HG02588 (cell line): ENCODE measurements around the gene THBS3.
"Not testable (repeated sequence)": the region's sequence is repeated elsewhere in the genome, so short reads cannot be mapped to it uniquely, and the experiment has no call there.

Experiments
- ATAC-seq: cut with Tn5 transposase; IDR thresholded peaks from one replicate; pipeline ENCODE4 v1.9.1; 2021; ENCODE audit warnings: mild to moderate bottlenecking, moderate library complexity; ENCODE audit not compliant: unreplicated experiment

Gene THBS3

GRCh38 chr1:155235375-155235774, 27.7 kb upstream of the THBS3 start:
- not testable (repeated sequence) for ATAC-seq

GRCh38 chr1:155233502-155233901, 25.8 kb upstream of the THBS3 start:
- ATAC-seq, result not testable (repeated sequence)

GRCh38 chr1:155232001-155232978, 24.6 kb upstream of the THBS3 start:
- ATAC-seq, result not testable (repeated sequence)

GRCh38 chr1:155231302-155231701, 23.6 kb upstream of the THBS3 start:
- not testable (repeated sequence) for ATAC-seq

- ATAC-seq, result no peak
Observed at GRCh38 chr1:155228096-155228427, 20.4 kb upstream of the THBS3 start.

- ATAC-seq, result peak; percentile 90
Observed at GRCh38 chr1:155227261-155228095, 19.8 kb upstream of the THBS3 start.

GRCh38 chr1:155226910-155227260, 19.2 kb upstream of the THBS3 start:
- ATAC-seq, result no peak

GRCh38 chr1:155226188-155226909, 18.7 kb upstream of the THBS3 start:
- ATAC-seq, result no peak

GRCh38 chr1:155225404-155225759, 17.7 kb upstream of the THBS3 start:
- not testable (repeated sequence) for ATAC-seq

GRCh38 chr1:155223047-155223446, 15.3 kb upstream of the THBS3 start:
- no peak for ATAC-seq

GRCh38 chr1:155220211-155220965, 12.7 kb upstream of the THBS3 start:
- not testable (repeated sequence) for ATAC-seq

GRCh38 chr1:155219592-155220031, 11.9 kb upstream of the THBS3 start:
- ATAC-seq, result no peak

- ATAC-seq, result no peak
Observed at GRCh38 chr1:155218854-155219591, 11.3 kb upstream of the THBS3 start.

GRCh38 chr1:155214702-155215101, 7.0 kb upstream of the THBS3 start:
- ATAC-seq, result not testable (repeated sequence)

- not testable (repeated sequence) for ATAC-seq
Observed at GRCh38 chr1:155212051-155212440, 4.3 kb upstream of the THBS3 start.

GRCh38 chr1:155211381-155212050, 3.8 kb upstream of the THBS3 start:
- not testable (repeated sequence) for ATAC-seq

GRCh38 chr1:155210314-155211104, 2.8 kb upstream of the THBS3 start:
- ATAC-seq, result no peak

- ATAC-seq, result no peak
Observed at GRCh38 chr1:155209312-155209721, 1.6 kb upstream of the THBS3 start.
